ENCODE data around the gene EDIL3.
"Not testable (repeated sequence)": the region's sequence is repeated elsewhere in the genome, so short reads cannot be mapped to it uniquely, and the experiment has no call there.

Gene EDIL3

DNA sequence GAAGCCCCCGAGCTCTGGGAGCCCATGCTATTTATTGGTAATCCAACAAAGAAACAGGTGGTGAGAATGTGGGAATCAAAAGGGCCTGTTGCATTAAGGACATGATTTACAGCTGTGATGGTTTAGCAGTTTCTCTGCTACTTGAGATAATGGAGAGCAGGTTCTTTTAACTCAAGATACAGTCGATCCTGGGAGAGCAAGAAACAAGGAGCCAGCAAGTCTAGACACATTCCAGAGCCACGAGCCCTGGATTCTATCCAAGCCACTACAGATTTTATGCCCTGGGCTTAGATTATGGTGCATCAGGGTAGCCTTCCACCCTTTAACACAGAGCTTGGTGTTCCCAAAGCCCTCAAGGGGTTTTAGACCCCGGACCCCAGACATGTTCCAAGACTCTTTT is 87.0 kb downstream of the EDIL3 start:
- not testable (repeated sequence) for DNase-seq

DNA sequence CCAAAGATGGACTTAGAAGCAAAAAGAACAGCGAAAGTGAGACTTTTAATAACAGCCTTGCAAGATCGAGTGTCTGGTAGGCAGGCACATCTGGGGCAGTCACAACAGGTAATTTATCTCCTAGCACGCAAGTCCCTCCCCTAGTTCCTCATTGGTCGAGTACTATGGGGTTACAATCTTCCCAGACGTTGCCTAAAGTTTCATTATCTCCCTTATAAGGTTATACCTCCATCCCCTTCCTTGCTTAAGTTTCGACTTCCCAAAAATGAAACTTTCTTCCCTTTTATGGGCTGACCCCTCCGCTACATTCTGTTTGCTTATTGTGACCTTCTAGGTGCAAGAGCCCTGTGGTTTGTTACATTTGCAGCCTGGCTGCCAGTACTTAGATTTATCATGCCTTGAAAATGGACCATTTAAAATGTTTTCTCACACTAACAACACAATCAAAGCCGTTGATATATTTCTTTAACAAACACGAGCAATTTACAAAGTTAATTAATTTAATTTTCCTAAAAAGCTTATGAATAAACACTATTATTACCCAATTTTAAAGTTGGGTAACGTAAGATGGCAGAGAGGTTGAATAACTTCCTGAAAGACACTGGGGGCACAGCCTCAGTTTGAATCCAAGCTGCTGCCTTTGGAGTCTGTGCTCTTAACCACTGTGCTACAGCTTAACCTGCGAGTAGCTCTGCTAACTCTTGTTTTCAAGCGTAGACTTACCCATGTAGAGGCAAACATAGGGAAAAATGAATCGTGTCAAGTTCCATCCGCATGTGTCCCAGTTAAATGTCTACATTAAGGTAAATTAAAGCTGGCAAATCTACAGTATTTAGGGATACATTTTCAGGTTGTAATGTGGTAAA is 91.7 kb downstream of the EDIL3 start:
- DNase-seq, result no peak

DNA sequence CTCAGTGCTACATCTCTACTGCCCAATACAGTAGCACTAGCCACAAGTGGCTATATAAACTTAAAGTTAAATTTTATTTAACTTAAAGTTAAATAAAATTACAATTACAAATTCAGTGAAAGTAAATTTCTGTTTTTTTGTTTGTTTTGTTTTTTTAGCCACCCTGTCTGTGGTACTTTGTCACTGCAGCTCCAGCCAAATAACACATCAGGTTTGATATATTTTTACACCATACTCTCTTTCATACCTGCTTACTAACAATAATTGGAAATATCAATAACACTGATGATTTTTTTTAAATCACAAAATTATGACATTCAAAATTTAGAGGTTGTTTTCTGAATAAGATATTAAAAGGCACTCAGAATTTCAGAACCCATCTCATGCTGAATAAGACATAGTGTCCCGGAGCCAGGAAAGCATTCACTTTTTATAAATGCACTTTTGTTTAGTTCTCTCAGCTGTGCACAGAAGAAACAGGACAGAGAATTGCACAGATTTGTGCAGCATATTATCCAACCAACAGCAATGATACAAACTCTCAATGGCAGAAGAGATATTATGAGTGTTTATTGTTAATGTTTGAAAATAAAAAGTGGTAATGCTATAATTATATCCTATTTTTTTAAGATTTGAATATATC is 92.6 kb downstream of the EDIL3 start:
- DNase-seq, result no peak

DNA sequence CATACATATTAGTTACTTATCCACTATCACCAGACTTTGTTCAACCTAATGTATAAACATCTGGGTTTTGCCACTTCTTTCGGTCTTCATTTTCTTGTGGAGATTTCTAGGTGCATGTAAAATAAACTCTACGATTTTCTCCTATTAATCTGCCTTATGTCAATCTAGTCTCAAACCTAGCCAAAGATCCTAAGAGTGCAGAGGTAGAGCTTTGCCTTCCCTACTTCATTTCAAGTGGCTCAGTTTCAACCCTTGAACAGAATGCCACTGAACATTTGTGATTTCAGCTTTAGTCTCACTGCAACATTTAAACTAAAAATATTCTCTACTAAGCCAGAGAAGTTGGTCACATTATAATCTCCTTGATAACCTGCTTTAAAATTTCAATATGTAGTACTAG is 94.0 kb downstream of the EDIL3 start:
- DNase-seq, result no peak

DNA sequence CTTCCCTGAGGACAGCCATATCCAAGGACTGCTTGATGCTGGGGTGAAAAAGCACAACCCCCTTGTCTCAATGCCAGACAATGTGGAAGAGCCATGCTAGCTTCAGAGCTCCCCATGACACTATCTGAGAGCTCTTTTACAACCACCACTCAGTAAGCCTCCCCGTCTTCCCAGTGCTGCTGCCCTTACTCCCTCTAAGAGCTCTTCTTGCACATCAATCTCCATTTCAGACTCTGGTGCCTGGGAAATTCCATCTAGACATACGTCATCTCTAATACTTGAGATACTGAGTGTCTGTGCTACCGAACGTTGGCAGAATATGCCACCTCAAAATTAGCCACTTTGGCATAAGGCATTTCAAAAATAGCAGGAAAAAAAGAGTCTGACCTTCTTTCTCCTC is 94.5 kb downstream of the EDIL3 start:
- no peak for DNase-seq

DNA sequence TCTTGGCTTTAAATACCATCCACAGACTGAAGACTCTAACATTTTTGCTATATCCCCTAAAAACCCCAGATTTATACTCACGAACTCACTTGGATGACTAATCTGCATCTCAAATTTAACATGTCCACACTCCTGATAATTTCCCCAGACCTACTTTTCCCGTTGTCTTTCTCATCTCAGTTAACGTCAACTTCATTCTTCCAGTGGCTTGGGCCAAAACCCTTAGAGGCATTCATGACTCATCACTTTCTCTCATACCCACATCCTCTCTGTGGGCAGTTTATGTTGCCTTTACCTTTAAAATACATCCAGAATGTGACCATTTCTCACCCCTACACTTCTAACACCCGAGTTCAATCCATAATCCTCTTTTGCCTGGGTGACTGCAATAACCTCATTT is 96.7 kb downstream of the EDIL3 start:
- DNase-seq, result peak; percentile 5

DNA sequence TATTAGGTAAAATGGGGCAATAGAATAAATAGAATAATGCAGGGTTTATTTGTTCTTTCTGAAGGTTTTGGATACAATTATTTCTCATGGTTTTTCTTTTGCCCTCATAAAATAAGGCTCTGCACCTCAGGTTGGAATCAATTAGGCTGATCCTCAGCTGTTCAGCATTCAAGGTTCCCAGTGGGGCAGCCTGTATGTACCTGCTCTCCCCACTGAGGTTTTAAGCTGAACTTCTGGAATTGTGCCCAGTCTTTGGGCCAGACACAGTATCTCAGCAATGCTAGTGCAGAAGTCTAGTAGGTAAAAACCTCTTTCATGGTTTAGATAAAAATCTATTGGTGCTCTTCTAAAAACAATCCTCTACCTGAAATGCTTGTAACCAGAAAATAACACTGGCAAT is 98.0 kb downstream of the EDIL3 start:
- no peak for DNase-seq

DNA sequence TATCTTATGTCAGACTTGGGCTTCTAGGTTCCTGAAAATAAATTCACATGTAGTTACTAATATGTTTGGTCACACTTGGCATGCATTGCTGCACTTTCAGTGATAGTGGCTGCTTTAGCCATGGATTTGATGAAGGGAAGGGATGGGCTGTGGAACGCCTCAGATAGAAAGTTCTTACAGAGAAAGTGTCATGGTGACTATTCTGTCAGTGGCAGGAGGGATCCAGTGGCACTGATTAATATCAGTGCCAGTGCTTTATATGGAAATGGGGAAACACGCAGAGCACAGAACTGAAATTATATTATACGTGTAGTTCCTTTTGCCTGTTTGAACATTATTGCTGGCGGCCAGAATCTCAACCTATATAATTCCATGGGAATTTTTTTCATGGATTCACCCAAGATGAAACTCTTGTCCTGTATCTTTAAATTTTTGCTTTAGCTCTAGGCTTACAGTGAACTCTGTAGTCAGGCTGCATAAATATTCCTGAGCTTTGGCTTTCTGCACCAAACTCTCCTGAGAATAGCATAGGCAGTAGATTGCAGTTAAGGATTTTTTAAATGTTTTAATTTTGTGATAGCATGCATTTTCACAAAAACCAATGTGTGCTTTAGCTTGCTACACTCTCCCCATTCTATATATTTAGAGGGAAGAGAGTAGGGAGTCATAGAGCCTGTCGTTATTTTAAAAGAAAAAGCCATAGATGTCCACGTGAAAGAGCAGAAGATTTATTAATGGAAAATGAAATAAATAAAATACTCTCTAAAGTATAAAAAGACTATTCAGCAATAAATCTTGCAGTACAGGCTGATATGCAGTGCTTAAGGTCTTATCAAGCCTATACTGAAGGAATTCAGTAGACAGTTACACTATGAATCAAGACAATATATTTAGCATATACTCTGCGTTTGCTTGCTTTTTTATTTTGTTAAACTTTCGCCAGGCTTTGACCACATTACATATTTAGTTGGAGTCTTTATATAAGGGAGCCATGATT is 98.7 kb downstream of the EDIL3 start:
- DNase-seq, result no peak

DNA sequence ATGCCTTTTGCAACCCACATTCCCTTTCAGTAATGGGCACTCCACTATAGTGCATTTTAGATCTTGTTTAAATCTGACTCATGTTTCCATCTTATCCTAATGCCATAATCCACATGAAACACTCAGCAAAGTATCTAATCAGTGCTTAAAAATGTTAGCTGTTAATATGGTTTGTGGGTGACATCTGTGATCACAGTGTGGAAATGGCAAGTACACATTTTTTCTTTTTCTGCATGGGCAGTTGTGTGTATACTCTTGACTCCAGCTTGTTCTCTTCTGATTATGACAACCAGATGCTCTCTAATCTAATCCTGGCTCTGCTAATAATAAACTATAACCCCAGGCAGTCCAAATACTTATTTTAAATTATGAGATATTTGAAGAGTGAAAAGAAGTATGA is 103.3 kb downstream of the EDIL3 start:
- DNase-seq, result no peak

DNA sequence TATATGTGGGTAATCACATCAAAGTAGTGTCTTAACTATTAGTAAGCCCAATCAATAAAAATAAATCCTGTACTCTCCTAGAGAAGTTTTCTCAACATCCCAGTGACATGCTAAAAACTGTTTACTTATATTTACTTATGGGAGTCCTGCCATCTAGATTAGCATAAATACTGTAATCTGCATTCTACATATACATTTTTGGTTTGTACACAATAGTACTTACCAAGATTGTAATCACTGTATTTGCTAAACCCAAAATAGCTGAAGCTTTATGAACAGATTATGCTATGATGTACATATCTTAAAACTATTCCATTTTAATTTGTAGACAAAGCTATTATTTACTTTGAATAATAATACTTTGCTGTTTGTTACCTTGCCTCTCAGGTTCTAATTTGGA is 105.4 kb downstream of the EDIL3 start:
- DNase-seq, result no peak

DNA sequence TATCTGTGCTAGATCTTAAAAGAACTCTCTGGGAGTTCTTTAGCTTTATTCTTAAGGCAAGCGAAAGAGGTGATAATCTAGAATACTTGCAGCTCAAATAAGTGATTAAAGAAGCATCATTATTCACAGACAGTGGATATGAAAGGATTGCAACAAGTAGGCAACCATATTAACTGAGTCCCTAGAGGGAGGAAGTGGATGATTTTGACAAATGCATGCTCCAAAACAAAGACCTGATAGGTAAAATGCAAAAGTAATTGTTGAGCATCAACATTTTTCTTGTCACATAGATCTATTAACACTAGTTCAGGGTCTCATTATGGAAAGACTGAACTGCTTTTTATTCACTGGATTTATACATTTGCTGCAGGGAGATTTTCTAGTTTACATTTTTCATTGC is 109.1 kb downstream of the EDIL3 start:
- DNase-seq, result no peak

DNA sequence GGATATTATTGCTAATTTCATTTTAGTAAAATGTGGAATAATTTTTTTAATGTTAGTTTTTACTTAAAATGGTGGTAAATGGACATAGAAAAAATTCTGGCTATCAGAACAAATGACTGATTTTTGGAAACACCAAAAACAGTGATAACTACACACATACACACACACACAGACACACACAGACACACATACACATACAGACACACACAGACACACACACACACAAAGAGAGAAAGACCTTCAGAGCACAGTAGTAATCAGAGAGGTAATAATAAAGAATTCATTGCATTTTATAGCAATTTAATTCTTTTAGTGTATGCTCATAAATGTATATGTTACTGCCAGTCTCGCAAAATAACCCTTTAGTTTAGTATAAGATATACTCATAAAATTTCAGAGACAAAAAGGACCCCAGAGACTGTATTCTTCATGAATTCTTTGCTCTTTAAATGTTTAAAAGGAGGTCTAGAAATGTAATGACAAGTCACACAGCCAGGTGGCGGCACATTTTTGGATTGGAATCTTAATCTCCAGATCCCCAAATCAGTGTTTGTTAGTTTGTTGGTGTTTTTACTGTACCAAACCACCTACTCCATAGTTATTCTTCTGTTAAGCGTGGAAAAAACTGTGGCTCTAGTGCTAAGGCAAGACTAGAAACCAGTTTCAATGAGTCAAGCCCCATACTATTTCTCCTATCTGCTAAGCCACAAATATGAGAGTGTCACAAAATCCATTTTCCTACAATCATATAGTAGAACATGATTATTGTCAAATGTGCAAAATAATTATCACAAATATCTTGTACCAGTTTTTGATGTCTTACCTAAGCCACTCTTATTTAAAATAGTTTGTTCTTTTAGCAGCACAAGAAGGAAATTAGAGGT is 109.9 kb downstream of the EDIL3 start:
- DNase-seq, result no peak

DNA sequence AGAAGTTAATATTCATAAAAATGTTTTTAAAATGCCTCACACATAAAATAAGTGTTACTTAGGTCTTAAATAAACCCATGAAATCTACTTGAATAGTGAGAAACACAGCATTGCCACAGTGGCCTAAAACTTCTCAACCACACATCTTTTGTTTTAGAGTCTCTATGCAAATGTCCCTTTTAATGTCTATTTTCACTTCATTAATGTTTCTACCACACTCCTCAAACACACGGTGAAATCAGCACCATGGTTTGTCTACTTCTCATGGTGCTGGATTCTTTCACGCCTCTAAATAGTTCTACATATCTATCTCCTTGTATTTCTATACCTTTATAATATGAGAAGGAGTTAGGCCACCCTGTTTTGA is 111.2 kb downstream of the EDIL3 start:
- no peak for DNase-seq

DNA sequence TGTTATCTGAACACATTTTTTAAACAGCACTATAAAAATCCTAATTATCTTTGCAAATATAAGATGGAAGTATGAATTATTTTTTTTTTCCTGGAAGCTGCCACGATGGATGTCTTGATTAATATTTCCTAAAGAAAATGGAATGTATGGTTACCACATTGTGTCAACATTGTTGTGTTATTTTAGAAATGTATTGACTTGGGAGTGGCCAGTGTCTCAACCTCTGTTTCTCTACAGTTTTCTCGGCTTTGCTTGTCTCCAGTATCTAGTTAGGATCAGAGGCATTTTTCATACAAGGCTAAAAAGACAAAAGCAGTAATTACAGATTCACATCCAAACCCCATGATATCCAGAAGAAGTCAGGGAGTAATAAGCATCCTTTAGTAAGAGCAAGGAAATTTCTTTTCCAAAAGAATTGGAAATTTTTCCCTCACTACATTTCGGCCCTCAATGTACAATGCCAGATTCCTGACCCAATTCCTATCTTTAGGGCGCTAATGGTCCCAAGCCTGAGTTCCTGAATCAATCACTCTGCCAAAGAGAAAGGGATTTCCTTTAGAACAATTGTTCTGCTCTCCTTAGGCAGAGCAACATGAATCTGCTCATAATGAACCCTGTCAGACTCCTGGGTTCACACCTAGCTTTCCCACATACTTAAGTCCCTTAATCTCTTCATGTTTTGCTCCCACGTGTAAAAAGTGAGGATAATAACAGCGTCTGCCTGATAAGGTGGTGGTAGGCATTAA is 111.7 kb downstream of the EDIL3 start:
- no peak for DNase-seq

DNA sequence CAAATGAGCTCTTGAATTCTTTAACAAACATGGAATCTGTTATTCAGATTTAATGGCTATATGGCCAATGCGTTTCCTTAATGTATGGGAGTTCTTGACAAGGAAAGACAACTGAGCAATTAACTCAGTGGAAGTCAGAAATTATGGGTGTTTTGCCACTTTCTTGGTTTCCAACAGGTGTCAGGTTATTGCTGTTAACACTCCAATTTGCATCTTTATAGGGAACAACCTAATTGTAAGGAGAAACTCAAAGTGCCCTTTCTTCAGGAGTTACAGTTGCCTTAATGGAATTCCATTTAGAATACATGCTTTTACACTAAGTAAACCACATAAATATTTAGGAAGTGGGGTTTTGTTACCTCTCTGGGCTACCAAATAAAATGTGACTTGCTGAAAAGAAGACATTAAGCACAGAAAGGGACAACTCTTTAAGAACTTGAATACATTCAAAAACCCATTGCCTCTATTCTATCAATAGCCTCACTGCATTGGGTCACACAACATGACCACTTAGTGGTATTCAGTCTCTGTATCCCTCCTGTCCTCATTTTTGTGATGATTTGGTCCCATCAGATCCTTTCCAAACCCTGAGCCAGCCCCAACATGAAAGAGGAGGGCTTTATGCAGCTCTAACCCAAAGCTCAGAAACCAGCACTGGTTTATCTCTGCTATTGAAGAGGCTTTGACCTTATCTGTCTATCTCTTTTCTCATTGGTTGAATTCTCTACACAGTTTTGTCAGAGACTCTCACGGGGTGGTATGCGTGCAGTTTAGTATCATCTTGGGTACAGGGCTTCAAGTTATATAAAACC is 118.7 kb downstream of the EDIL3 start:
- no peak for DNase-seq

DNA sequence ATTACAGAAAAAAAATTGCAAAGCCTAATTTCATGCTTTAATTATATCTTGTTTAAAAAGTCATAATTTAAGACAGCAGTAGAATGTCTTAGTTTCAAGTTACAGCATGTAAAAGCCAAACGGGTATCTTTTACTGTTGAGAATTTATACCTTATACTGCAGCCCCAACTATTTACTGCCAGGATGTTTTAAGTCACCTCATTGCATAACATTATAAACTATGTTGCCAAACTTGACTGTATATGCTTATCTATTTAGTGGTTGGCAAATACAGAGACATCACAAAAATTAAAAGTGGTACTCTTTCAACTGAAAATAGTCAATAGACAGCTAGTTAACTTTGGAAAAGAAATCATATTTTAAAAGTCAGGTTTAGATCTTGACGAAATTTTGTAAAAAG is 119.5 kb downstream of the EDIL3 start:
- no peak for DNase-seq

DNA sequence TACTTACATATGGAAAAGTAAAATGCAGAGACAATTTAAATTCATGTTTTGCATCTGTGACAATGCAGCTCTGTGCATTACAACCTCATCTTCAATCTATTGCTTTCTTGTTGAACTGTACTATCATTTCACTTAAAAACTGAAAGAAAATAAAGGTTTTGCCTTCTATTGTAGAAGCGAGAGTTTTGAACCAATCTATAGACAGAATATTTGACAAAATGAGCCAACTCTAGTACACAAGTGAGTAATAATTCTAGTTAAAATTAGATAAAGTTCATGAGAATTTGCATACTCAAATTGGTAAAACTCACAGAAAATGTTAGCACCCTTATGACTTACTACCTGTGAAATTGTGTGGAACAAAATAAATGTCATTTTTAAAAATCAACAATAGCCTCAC is 123.7 kb downstream of the EDIL3 start:
- DNase-seq, result no peak

DNA sequence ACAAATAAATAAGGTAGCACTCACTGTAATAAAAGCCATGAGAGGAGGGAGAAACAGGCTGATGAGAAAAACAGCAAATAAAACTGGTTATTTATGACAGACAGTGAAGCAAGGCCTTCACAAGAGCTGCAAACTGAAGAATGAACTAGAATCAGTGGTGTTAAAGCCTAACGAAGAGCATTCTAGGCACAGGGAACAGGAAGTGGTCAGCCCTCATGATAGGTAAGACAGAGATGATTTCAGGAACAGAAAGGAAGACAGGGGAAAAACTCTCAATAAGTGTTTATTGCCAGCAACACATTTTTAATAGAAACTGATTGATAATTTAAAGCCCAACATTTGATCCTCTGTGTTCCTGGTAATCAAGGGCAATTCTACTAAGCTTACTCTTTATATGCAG is 124.5 kb downstream of the EDIL3 start:
- DNase-seq, result no peak

DNA sequence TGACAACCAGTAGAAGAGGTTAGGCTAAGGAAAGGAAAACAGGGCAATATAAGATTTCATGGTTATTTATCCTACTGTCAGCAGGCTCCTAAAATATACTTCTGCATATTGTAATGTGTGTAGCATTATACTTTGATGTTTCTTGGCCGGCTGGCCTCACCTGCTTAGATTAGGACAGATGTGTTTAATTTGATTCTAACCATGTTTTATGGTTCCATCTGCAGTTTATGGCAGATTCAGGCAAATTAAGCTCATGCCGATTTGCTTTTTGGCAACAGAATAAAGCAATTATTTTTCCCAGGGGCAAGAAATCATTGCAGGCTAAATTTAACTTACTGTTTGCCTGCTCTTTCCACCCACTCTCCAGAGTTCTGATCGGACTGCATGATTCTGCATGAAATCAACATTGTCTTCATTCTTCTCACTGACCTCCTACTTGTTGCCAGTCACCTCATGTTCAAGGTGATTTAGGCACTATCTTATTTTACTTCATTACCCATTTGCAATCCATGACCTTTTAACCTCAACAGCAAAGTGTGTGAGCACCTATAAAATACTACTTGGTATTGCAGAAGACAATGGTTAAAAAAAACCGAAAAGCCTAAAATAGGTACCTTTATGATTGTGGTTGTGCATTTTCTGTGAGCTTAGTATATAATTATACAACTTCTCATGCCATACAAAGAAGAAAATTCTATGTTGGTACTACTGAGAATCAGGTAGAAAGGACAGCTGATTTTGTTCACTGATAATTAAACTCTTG is 125.2 kb downstream of the EDIL3 start:
- DNase-seq, result no peak

DNA sequence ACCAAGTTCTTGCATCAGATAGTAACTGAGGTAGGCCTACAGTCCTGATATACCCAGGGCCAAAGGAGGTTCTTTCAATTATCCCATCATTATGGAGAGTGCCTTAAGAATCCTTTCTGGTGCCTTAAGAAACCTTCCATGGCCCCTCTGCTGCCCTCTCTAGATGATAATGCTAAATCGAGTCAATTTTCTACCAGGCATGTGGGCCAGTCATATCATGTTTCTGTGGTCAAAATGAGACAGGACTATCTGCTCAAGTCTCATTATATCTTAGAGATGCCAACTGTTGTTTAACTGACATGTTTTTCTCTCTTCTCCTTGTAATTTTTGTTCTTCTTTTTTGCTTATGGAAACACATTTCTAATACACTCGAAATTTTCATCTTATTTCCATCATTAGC is 127.6 kb downstream of the EDIL3 start:
- no peak for DNase-seq

Data from activated CD4-positive, alpha-beta T cell treated with anti-CD3 and anti-CD28 coated beads, Interleukin-2, amount 50 U/mL, for 16 hours (primary cell).